H54 (cell line): Measurements from ENCODE around the gene IFI16.
"Not testable (repeated sequence)": the region's sequence is repeated elsewhere in the genome, so short reads cannot be mapped to it uniquely, and the experiment has no call there.

Experiments used
- DNase-seq: peaks from one replicate; pipeline ENCODE4 v3.0.0; 2011; ENCODE audit warnings: low spot score, mixed read lengths; ENCODE audit not compliant: insufficient read length
- FAIRE-seq: peaks from 3 replicates; lab custom pipeline; 2011; peaks lifted over from hg19 to GRCh38; lab: Jason Lieb, UNC
- POLR2A ChIP-seq: IDR thresholded peaks from 2 replicates; pipeline ENCODE4 v1.6.1; 2011; ENCODE audit warnings: low read depth, mild to moderate bottlenecking, low read length

The IFI16 gene

DNA sequence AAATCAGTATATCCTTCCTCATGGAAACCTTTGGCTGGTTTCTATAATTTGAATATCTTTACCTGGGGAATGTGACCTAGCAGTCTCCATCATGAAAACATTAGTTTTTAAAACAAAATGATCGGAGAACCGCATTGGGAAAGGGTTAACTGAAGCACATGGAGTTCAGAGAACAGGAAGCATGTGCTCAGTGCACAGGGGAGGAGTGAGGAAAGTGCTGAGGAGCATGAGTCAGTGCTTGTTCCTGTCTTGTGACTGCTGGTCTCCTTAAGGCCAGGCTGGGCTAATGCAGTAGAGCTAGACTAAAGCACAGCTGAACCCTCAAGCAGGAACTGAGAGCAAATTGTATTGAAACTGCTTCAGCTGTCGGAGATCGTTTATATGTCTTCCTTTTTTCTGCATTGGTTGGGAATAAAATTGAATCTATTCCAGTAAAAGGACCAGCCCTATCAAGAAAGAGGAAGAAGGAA is 5.8 kb downstream of the IFI16 start:
- DNase-seq (peak; percentile 53), FAIRE-seq (peak; percentile 94)
- no peak for TF ChIP-seq POLR2A

DNA sequence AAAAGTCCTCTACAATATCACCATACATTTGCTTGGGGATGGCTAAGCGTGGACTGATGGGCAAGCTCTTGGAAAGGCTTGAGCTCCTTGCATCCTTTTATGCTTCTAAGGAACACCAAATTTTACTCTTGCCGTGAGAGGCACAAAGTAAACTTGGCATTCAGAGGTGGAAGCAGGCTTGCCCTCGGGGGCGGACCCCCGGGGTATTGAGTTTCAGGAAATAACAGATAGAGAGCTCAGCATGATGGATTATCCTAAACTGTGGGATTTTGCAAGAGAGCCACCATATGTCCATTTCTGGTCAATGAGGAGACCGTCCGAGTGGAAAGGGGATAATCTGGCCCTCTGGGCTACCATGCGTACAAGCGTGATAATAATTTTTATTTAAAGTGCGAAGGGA is 14.0 kb downstream of the IFI16 start:
- TF ChIP-seq POLR2A: no peak
- FAIRE-seq: no peak
- DNase-seq: no peak

DNA sequence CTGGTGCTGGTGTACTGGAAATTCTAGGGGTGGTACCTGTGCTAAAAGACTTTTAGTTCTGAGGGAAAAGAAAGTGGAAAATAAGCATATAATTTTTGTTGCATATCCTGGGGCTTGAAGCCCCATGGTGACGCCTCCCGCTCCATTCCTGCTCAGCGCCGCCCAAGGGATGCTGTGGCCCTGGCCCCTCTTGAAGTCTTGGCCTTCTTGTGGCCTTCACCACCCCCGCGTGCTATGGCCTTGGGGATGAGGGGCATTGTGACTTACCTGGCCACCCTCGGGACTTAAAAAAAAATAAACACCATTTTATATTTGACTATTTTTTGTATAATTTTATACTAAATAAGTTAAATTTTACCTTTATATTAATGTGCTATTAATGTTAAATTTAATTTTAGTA is 15.3 kb downstream of the IFI16 start:
- no peak for TF ChIP-seq POLR2A
- FAIRE-seq (no peak), DNase-seq (no peak)

DNA sequence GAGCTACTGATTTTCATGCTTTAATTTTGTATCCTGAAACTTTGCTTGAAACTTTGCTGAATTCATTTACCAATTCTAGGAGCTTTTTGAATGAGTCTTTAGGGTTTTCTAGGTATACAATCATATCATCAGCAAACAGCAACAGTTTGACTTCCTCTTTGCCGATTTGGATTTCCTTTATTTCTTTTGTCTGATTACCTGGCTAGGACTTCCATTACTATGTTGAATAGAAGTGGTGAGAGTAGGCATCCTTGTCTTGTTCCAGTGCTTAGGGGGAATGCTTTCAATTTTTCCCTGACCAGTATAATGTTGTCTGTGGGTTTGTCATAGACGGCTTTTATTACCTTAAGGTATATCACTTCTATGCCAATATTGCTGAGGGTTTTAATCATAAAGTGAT is 17.1 kb downstream of the IFI16 start:
- DNase-seq, FAIRE-seq: not testable (repeated sequence)

DNA sequence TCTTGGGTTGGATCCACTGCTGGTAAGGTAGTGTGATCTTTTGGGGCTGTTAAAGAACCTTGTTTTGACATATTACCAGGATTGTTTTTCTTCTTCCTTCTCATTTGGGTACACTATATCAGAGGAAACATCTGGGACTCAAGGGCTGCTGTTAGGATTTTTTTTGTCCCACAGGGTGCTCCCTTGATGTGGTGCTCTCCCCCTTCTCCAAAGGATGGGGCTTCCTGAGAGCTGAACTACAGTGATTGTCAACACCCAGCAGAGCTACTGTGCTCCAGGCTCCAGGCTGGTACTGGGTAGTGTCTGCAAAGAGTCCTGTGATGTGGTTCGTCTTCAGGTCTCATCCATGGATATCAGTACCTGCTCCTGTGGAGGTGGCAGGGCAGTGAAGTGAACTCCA is 20.6 kb downstream of the IFI16 start:
- no peak for DNase-seq
- FAIRE-seq: no peak
- TF ChIP-seq POLR2A: no peak

DNA sequence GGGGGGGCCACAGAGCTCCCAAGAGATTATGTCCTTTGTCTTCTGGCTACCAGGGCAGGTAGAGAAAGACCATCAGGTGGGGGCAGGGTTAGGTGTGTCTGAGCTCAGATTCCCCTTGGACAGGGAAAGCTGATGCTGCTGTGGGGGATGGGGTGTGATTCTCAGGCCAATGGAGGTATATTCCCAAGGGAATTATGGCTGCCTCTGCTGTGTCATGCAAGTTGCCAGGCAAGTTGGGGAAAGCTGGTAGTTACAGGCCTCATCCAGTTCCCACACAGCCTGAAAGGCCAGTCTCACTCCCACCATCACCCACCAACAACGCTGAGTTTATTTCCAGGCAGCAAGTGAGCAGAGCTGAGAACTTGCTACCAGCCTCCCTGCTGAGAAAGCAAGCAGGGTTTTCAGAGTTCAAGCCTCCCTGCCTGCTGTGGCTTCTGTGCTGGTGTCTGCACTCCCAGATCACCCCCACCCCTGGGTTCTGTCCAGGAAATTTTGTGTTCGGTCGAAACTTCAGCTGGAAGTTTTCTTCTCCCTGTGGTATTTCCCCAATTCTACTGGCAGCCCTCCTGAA is 21.3 kb downstream of the IFI16 start:
- TF ChIP-seq POLR2A: no peak
- FAIRE-seq (no peak), DNase-seq (no peak)

DNA sequence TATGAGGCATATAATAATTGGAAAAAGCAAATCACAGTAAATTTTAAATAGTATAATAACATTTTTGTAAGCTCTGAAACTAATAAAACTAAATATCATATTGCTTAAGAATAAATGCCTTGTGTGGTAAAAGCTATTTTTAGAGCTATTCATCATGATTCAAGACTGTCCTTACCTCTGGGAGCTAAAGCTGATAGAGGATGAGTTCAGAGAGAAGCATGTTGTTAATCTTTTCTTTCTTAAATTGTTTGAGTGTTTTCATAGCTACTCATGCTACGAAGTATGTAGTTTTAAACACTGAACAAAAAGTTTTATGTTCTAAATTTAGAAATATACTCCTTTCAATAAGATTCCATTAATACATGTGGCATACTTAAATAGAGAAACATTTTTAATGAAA is 30.5 kb downstream of the IFI16 start:
- FAIRE-seq (no peak), DNase-seq (no peak)
- no peak for TF ChIP-seq POLR2A

DNA sequence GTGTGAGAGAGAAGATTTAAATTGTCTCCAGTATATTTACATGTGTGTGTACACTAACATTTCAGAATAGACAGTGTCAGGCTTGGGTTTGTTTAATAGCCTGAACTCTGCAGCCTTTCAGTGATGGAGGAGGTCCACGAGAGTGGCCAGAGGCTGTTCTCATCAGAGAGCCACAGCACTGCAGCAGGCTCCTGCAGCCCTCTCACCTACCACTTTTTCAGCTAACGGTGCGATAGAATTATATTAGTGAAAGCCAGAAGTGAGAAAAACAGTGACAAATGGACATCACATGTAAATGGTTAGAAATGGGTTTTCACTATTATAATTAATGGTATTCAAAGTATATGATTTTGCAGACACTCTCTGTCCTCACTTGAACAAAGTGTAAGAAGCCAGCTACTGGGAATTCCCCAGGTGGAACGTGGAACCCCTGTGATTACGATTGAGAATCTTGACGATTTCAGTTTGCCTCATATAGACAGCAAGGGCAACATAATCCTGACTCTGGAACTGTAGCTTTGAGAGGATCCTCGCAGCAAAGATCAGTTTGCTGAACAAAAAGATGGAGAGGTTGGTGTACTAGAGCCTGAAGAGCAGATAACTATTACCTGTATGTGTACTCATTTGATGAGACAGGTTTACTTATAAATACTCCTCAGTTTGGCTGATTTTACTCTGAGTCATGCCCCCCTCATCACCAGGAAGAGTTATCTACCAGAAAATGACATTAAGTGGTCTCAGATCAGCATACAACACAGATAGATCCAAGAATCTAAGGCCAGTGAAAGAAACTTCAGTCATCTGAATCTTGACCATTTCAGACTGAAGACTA is 31.4 kb downstream of the IFI16 start:
- no peak for FAIRE-seq
- DNase-seq: no peak
- no peak for TF ChIP-seq POLR2A

DNA sequence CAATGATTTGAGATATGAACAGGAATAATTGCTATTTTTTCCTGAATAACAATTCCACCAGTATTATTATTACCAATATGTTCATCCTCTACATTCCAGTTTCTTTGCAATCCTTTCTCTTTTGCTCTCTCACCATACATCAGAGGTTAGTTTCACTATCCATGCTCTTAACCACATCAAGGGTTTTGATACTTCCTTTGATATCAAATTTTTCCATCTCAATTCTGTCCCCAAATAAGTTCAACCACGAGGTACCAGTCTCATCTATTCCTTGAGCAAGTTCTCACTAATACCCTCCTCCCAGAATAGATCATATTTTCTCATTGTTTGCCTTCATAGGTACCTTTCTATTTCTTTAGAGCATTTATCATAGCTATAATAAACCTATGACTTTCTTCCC is 36.8 kb downstream of the IFI16 start:
- not testable (repeated sequence) for FAIRE-seq, DNase-seq

DNA sequence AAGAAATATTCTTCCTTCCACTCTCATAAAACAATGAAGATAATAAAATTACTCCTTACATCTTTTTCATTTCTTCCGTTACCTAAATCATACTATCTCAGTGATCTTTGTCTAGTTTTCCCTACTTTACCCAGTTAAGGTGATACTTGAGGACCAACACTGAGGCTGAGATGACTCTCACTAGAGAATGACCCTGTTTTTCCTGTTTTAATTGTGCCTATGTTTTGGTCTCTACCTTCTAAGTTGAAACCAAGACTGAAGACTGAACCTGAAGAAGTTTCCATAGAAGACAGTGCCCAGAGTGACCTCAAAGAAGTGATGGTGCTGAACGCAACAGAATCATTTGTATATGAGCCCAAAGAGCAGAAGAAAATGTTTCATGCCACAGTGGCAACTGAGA is 41.7 kb downstream of the IFI16 start:
- DNase-seq (no peak), FAIRE-seq (no peak)
- TF ChIP-seq POLR2A: no peak

DNA sequence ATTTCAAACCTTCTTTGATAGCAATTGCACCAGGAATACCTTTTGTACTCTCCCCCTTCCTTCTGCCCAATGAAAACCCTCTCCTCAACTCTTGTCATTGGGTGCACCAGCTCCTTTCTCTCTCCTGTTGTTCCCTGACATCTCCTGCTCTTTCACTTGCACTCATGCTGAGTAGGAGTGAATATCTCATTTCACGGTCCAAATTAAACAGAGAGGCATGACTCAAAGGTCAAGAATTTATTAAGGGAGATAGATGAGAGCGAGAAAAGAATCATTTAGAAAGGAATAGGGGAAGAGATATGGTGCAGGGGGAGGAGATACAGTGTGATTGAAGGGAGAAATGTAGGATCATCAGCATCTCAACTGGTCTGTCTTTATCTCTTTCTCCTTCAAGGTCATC is 44.7 kb downstream of the IFI16 start:
- DNase-seq: no peak
- no peak for FAIRE-seq
- no peak for TF ChIP-seq POLR2A

DNA sequence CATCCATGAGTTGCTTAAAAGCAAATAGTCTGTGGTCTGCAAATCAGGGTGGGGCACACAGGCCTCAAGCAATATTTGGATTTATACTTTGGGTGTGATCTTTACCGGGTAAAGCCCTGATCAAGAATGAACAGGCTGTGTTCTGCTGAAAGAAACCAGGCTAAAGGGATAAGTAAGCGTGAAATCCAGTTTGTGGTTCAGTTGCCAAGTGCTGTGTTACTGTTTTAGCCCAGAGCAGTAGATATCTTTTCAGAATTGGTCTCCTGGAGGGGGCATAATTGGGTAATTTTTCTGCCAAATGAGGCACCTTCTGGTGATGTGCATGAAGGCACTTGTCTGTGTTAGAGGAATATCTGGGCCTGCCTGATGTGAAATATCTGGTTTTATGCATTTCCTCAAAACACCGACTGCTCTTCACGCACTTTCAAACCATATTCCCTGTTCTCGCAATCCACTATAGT is 45.5 kb downstream of the IFI16 start:
- TF ChIP-seq POLR2A: no peak
- FAIRE-seq (no peak), DNase-seq (no peak)

DNA sequence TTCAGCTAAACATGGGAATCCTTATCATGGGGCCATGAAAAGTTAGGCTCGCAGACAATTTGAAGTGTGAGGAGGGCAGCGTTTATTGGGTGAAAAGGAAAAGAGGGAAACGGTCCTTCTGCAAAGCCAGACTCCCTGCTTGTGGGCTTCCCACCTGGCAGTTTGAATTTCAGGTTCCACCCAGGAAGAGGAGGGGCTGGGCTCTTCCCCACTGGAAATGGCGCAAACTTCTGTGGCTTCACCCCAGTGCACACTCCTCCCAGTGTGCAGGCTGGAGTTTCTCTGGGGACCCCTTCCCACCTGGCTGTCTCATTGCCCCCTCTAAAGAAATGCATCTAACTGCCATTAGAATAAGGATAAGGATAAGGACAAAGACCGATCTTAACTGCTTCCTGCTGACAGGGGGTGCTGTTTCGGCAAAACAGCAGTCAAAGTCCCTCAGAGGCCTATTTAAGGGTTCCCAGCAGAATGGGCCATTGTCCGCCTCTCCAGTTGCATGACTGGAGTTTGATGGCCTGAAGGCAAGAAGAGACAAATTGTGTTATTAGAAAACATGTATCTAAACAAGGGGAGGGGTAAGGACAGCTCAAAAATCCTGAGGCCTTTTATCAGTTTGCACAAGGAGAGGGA is 46.5 kb downstream of the IFI16 start:
- TF ChIP-seq POLR2A: no peak
- DNase-seq (no peak), FAIRE-seq (no peak)

DNA sequence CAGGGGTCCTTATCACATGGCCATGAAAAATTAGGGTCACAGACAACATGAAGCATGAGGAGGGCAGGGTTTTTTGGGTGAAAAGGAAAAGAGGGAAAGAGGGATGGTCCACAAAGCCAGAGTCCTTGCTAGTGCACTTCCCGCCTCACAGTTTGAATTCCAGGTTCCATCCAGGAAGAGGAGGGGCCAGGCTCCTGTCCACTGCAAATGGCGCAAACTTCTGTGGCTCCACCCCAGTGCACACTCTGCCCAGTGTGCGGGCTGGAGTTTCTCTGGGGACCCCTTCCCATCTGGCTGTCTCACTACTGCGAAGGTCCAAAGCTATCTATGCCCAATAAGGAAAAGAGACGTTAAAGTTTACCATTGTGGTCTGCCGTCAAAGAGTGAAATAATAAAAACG is 49.0 kb downstream of the IFI16 start:
- FAIRE-seq (no peak), DNase-seq (no peak)
- no peak for TF ChIP-seq POLR2A
